H4 (cell line): ENCODE measurements around the gene HBS1L. TPM values are rescaled to one million over a fixed set of nuclear protein-coding genes. Genes with fewer than 3 reads are reported as not detected.

Source experiments
- DNase-seq: peaks from one replicate; pipeline ENCODE4 v3.0.0-alpha.2; 2015; ENCODE audit warnings: low spot score
- total RNA-seq: library from RNA; depleted of rRNA; stranded (reverse); fragments of >200 nt; shearing (Covaris generic); gene quantifications from 2 replicates; pipeline ENCODE4 v1.2.3, GENCODE V29; 2014

The HBS1L gene
- total RNA-seq, 1 experiment from 2014 or later = 65.6 TPM

DNA sequence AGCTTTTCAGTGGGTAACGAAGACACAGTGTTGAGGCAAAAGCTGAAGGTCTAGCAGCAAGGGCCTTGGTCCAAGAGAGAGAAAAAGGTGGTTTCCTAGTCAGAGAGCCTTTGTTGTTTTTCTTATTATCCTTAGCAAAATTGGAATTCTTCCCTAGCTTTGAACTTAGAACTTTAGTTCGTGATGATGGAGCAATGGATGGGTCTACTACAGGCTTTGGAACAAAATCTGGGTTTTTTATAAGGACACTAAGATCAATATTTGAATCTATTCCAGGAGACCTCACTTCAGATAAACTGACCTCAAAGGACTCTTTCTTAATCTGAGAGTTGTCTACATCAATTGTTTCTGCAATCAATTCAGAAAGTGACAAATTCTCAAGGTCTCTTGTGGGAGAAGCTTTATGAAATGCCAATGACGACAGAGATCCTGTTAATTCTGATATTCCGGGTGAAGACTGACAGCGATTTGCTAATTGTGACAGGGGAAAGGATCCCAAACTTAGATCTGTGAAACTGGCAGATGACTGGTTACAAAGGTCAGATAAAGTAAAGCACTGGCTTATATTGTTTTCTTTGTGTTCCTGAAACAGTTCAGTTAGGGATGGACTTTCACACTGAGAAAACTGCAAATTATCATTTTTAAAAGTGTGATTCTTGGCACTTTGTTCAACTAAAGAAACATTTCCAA lies 17.7 kb downstream of the HBS1L start:
- DNase-seq = no peak

DNA sequence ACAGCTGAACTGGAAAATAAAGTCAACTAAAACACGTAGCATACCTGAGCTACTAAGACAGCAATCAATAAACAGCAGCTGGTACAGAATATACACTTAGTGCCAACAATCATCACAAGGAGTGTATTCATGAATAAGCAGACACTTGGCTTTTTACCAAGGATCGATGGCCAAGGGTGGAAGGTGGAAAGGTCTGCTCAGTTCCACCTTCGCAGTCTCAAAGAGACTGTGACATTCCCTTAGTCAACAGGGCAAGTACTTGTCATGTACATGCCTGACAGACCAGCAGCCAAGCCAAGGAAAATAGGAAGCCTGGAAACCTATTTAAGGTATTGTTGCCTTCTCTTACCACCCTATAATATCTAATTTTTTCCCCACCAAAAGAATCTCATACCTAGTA lies 21.4 kb downstream of the HBS1L start:
- no peak for DNase-seq

DNA sequence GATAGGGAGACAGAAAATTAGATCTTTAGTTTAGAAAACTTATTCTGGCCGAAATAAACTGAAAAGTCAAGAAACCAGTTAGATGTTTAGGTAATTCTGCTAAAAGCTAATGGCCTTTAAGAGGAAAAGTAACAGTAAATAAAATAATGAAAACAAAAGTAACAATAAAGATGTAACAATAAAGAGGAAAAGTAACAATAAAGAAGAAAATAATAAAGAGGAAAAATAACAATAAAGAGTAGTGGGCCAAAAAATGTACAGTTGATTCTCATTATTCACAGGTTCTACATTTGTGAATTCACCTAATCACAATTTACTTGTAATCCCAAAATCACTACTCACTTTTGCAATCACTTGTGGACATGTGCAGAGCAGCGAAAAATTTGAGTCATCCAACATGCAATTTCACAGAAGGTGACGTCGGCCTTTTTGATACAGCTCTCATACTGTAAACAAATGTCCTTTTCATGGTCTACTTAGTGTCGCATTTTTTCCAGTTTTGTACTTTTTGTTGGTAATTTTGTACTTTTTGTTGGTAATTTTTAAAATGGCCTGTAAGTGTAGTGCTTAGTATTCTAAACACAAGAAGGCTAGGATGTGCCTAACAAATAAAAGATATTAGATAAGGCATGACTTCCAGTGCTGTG lies 24.0 kb downstream of the HBS1L start:
- DNase-seq = no peak

DNA sequence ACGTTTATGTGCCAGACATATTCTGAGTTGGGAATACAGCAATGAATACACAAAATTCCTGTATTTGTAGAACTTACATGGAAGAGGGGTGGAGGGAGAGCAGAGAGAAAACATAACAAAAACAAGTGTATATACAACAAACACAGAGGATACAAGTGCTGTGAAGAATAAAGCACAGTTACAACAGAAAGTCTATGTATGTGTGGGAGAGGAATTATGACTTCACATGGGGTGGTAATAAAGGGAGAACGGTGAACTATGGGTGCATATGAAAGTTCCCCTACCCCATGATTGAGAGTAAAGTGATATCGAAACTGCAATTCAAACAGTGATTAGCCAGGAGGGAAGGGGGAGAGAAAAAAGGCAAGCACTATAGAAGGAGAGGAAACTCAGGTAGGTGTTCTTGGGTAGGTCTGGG lies 24.6 kb downstream of the HBS1L start:
- no peak for DNase-seq

DNA sequence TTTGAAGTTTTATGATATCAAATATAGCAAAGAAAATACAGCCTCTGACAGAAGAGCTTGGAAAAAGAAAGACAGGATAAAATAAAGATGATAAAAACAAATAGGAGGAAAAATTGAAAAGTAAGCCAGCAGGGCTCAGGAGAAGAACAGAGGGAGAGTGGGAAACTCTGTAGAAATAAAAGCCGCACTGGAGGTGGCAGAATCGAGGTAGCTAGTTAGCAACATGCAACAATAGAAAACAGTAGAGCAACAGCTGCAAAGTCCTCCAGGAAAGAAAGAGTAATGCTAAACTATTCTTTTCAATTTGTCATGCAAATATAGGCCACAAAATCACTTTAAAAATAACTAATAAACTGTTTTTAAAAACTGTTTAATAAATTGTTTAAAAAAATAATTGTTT lies 28.8 kb downstream of the HBS1L start:
- no peak for DNase-seq

DNA sequence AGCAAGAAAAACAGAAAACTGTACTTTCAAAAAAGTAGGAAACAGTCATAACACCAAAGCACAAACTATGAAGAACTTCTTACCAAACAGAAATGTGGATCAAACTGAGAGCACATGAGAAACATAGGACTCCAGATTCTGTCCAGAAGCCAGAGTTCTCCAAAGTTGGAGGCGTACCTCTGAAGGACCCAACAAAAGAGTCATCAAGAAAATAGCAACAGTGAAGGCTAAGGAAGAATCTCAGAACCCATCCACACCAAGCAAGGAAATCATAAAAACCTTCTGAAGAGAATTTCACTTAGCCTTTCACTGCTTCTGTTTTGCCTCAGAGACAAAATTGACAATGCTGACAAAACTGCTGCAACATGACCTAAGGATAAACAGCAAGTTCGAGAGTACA lies 29.4 kb downstream of the HBS1L start:
- no peak for DNase-seq

DNA sequence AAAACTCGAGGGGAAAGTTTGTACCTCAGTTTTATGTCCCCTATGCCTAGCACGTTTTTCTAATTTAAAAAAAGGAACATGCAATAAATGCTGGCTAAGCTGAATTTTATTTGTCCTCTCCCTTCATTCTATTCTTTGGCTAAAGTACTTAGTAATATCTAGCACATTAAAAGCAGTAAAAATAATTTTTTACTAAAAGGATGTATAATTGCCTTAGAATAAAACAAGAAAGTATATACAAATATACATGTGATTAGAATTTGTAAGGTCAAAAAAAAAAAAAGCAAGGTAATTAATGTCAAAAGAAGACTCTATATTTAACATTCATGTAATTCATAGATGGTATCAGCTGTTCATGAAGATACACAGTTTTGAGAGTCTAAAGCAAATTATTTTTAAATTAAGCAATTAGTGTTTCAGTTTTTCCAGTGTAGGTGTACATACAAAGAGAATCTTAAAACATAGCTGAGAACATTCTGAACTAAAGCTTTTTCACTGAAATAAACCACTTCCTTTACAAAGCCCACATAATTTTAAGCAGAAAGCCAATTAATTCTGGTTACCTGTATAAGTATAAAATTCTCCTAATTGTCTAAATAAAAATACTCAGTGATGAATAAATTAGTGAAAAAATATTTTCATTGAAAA lies 32.4 kb downstream of the HBS1L start:
- no peak for DNase-seq

DNA sequence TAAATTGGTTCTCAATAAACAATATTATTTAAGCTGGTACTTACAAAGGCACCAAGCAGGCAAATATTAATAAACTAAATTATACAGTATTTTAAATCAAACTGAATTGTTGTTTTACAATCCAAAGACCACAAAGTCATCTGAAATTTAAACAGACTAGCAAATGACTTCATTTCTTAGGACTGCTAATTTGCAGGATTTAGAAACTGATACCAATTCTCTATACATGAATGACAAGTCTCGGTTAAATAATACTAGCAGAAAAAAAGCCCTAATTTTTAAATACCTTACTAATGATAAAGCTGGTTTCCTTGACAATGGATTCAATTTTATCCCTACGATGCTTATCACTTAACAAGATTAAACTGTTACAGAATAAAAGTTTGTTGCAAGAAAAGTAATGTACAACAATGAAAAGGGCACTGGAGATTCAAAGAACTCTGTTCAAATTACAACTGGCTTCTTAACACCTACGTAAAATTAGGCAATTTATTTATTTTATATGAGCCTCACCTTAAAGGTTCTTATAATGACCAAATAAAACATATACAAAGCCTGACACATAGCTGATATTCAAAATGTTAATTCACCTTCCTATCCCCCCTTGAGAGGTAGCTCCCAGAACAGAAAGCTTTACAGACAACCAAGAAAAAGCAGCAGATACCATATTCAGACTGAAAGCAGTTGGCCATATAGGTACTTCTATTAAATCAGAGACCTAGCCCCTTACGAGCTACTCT lies 33.1 kb downstream of the HBS1L start:
- no peak for DNase-seq

DNA sequence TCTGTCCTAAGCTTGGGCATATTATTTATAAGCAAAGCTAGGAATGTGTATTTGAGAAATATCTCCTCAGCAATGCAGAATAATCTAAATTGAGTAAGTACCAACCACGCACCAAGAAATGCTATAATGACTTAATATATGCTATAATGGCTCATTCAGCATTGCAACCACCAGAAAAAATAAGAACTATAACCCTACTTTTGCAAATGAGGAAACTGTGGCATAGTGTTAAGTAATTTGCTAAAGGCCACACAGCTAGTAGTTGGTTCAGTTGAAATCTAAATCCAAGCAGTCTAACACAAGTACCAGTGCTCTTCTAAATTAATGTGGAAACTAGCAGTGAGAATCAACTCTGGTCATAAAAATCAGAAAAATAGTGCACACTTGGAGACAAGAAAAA lies 35.7 kb downstream of the HBS1L start:
- no peak for DNase-seq

DNA sequence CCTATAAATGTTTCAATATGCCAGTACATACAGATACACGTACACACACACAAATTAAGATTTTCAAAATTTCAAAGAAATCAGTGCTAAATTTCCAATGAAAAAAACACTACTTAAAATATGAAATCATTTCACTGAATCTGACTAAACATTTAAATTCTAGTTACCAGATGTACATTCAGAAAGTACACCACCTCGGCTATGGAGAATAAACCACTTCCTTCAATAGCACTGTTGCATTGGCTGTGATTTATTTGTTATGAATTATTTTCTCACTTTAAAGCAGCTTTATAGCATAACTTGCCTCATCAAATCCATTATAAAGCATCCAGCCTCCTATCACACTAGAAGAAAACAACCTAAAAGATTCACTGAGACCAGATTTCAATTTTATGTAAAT lies 36.6 kb downstream of the HBS1L start:
- no peak for DNase-seq

DNA sequence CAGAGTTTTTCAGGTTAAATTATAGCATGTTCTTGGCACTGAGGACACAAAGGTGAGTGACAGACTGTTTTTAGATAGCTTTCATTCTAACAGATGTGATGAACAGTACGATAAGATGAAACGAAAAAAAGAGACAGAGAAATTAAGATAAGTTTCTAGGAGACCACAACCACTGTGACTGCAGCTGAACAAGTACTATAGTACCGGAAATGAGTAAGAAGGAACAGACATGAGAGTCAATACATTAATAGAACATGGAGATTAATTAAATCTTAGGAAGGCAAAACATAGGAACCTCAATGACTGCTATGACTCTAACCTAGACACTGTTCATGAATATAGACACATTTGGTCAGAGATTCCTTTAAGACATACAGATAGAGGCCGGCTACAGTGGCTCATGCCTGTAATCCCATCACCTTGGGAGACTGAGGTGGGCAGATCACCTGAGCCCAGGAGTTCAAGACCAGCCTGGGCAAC lies 40.2 kb downstream of the HBS1L start:
- DNase-seq = no peak

DNA sequence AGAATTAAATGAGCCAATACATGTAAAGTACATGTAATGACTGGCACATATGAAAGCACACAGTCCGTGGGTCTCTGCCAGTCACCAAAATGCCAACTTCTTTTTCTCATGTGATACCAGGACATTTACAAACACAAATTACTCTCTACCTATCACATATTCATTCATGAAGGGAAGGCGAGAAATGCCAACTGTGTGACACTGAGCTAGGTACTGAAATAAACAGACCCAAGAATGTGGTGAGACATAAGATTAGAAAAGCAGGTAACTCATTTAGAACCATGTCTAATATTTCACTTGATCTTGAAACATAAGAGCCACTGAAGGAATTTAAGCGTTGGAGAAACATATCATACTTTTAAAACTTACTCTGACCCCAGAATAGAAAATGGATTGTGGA lies 41.4 kb downstream of the HBS1L start:
- no peak for DNase-seq

DNA sequence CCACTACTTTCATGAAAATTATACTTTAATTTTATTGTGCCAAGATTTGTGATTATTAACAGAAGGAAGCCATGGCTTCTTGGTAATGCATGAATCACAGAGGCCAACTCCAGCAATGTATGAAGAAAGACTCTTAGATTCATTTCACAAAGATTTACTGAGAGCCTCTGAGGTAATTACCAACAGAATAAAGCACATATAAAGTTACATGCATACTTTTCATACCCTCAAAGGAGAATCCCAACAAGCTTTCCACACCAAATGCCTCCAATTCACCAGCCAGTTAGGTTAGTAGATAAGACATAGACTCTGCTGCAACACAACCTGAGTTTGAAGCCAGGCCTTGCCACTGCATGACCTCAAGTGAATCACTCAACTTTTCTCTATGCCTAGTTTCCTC lies 41.9 kb downstream of the HBS1L start:
- DNase-seq = no peak

DNA sequence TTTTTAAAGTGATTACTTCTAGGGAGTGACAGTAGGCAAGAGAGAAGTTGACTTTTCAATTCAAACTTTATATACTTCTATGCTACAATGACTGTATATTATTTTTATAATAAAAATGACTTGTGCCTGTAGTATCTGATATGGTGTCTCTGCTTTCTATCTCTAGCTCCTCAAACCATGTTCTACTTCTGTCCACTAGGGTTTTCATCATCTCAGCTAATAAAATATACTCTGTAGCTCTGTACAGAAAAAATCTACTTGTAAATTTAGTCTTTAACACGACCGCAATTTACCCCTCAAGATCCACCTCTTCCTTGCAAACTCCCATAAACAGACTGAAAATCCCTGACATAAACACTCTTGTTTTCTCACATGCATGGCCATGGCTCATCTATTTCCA lies 42.3 kb downstream of the HBS1L start:
- DNase-seq = no peak

DNA sequence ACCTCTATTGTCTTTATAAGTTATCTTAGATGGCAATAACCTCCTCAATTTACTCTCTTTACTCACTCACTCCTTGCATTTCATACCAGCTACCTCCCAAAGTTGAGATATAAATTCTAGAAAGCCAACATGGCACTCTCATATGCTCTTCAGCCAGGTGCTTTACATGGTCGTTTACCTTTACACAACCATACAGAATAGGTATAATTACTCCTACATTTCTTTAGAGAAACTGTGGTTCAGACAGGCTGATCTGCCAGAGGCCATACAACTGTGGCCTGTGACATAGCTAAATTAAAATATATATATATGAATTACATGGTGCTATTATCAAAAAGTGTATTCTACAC lies 45.7 kb downstream of the HBS1L start:
- DNase-seq = no peak

DNA sequence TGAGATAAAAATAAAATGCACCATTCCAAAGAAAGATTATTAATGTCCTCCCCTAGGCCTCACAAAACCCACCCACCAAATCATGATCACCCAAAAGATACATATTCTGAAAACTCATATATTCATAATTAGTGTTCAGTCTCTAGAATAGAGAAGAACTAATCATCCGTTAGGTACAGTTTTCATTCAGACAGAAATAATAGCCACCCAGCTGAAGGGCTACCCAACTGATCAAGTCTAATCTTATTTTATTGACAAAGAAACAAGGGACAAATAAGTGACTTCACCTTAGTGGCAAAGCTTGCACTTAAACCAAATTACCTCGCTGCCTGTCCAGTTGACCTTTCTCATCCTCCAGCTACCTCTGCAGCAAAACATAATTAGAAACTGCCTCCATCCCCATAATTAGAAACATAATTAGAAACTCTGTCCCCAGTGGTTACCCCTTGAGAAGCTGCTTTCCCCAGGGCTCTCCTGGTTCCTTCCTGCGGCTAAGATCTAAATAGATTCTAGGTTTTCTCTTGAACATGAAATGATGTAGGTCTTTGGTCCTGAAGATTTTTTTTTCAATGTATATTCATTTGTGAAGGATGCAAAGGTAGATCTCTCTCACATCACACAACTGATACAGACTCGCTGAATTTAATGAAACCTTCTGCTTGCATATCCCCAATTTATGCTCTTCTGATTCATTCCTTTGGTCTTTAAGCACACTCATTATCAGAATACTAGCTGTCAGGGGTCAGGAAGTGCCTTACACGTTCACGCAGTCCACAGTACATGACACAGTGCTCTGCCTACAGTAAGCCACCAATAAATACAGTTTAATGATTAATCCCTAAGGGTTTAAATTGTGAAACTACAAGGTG lies 46.3 kb downstream of the HBS1L start:
- no peak for DNase-seq

DNA sequence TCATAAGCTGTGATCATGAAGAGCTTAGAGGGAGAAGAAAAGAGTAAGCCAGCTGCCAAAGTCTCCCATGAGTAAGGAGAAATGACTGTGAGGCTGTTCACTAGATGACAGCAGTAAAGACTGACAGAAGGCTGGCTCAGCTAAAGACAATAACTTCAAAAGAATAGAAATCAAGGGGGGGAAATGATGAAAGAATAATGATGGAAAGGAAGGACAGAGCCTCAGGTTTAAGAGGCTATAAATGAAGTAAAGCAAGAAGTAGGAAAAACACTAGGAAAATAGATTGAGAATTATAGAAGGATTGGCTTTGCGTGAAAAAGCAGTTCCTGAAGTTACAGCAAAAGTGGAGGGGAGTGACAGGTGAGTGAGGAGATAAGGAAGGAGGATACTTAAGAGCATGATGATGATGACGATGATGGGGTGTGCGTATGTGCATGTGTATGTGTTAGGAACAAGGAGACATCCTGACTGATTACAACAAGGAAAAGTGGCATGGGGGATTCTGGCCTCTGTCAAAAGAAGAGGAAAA lies 48.2 kb downstream of the HBS1L start:
- no peak for DNase-seq

DNA sequence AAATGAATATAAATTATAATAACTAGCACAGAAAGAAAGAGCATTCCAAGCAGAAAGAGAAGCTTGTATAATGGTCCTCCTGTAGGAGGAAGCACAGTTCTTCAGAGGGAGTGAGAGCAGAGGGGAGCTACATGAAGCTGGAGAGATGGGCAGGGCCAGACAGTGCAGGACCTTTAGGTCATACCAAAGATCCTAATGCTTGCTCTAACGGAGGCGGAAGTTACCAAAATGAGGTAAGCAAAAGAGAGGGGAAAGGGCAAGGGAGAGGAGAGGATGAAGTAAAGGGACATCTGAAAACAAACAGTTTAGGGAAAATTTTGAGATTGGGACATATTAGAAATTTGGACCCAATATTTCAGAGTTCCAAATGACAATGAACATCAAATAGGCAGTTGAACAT lies 50.2 kb downstream of the HBS1L start:
- no peak for DNase-seq

DNA sequence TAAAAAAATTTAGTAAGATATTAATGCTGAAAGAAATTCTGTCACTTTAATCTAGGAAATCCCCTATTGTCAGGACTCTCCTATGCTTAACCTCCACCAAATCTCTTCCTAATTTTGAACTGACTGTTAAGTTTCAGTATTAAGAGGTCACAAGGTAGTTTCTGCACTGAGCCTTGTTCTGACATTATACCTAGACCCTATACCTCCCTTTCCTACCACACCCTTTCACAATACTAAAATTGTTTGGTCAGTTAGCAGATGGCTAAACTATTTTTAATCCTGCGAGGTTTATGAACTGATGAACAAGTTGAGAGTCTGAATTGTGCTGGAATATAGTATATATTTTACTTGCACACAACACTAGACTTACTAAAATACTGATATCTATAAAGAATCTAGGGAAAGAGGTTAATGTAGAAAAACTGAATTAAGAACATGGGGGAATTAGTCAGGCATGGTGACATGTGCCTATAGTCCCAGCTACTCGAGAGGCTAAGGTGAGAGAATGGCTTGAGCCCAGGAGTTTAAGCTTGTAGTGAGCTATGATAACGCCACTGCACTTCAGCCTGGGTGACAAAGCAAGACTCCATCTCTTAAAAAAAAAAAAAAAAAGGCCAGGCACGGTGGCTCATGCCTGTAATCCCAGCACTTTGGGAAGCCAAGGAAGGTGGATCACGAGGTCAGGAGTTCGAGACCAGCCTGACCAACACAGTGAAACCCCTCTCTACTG lies 51.5 kb downstream of the HBS1L start:
- DNase-seq = no peak

DNA sequence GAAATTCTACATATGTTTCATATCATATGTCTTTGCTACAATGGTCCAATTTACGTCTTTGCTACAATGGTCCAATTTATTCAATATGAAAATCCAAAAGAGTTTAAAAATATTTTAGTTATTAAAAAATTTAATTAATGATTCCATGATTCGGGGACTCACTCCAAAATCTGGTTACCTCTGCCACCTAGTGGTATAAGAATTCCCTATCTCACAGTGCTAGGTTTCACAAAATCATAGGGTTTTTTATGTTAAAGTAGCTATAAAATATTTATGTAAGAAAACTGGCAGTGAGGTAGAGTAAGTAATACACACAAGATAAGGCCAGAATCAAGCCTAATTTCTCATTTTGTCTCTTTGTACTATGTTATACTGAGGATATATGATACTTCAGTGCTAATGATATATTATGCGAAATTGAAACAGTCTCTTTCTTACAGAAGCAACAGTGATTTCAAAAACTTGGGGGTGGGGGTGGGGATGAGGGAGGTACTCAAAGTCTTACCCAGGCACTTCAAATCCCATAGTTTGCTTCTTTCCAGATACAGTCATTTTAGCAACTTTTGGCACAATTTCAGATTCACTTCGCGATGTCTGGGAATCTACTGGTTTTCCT lies 52.3 kb downstream of the HBS1L start:
- no peak for DNase-seq
